Measurements from ENCODE around the gene URB2. TPM values are rescaled to one million over a fixed set of nuclear protein-coding genes. Genes with fewer than 3 reads are reported as not detected.

URB2 gene
- total and polyA plus RNA-seq, 4 donors, result 6.5 to 11.0 (median 8.0) TPM

DNA sequence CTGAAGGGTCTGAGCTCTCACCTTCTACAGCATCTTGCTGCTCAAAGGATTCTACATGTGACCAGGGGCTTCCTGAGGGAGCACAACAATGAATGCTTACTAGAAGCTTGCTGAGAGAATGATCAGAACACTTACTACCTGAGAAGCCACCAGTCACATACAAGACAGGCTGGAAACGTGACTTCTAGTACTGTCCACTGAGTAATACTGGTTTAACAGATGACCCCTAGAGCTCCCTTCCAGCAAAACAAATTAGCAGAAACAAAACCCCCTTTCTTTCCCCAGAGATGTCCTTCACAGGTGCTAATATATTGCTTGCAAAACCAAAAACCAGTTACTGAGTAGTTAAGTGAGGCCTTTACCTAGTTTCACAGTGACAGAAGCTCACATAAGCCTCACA, 2.2 kb upstream of the URB2 start:
- WGBS (ENCODE audit: insufficient coverage), result 71% methylated on average over 1 of the region's 1 CpG
- H3K9me3 ChIP-seq (ENCODE audit: control insufficient read depth, insufficient read depth, low read length), result no peaks in the 10 kb centered on the region
- no peaks in the 10 kb centered on the region for H3K27me3 ChIP-seq (ENCODE audit: control insufficient read depth, insufficient read depth, low read length)
- peaks cover 16% of the 10 kb centered on the region for H3K4me1 ChIP-seq (ENCODE audit: control insufficient read depth, insufficient read depth, low read length)
- H3K36me3 ChIP-seq (ENCODE audit: control insufficient read depth, insufficient read depth, low read length), result no peaks in the 10 kb centered on the region
- no peak for DNase-seq (ENCODE audit: low read depth in 4 of 6, low spot score in 6 of 6)
- H3K27ac ChIP-seq (ENCODE audit: low read depth, low read length), result no peak overlapping the region
- no peak overlapping the region for H3K4me3 ChIP-seq (ENCODE audit: low read depth, low read length)

DNA sequence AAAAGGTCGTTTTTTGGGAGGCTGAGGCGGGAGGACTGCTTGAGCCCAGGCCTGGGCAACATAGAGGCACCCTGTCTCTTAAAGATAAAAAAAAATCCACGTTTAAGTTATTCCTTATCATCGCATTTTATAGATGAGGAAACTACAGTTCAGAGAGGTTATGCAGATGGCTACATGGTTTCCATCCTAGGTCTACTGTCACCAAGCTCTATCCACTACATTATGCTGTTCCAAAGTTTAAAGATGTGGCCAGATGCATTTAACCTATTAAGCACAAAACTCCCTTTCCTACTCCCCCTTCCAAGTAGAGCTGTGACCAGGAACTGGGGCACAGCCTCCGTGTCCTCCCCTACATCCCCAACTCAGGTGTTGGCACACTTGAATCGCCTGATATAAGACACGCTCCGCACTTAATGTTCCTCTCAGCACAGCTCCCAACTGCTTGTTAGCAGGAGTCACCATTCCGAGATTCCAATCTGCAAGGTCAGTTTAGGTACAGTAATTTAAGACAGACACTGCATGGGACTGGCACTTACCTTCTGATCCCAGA, 1.5 kb upstream of the URB2 start:
- no peaks in the 10 kb centered on the region for H3K9me3 ChIP-seq (ENCODE audit: control insufficient read depth, insufficient read depth, low read length)
- H3K27me3 ChIP-seq (ENCODE audit: control insufficient read depth, insufficient read depth, low read length), result no peaks in the 10 kb centered on the region
- H3K36me3 ChIP-seq (ENCODE audit: control insufficient read depth, insufficient read depth, low read length), result no peaks in the 10 kb centered on the region
- DNase-seq (ENCODE audit: low read depth in 4 of 6, low spot score in 6 of 6), result peak in 1 of 6 donors; percentile 0
- no peak overlapping the region for H3K27ac ChIP-seq (ENCODE audit: low read depth, low read length)
- H3K4me3 ChIP-seq (ENCODE audit: low read depth, low read length), result peak overlapping the region; percentile 83
- H3K4me1 ChIP-seq (ENCODE audit: control insufficient read depth, insufficient read depth, low read length), result peaks cover 16% of the 10 kb centered on the region
- WGBS (ENCODE audit: insufficient coverage), result 9% methylated on average over 5 of the region's 9 CpGs

DNA sequence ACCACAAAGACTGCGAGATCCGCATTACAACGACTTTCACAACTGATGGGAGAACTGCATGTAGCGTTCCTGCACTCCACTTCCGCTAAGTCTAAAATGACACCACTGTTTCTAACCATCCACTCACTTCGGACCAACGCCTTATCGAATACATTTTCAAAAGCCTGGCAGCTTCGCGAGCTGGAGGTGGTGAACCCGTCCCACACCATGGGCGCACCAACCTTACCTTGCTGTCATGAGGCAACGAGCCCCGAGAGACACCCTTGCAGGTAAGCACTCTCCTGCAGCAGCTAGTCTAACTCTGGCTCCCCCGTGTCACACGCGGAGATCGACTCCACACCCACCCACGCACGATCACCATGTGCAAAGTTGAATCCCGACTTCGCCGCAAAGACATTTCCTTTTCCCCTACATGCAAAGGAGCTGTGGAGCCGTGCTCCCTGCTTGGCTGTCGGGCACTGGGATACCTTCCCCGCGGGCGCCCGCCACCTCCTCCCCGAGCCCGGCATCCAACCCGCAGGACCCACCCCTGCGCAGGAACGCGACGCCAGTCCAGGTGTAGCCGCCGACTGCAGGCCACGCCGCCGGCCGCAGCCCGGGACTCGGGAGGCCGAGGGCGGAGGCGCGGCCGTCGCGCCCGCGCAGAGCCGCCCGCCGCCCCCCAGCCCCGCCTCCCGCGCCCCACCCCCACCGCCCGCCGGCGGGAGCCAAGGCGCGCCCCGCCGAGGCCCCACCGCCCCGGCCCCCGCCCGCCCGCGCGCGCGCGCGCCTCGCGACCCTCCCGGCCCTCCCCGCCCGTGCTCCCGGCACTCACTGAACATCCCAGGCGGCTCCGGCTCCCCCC, 754 bp upstream of the URB2 start:
- DNase-seq (ENCODE audit: low read depth in 4 of 6, low spot score in 6 of 6), result peak in 3 of 6 donors; percentile 3 to 36 (median 19)
- Histone ChIP-seq H3K36me3 (ENCODE audit: control insufficient read depth, insufficient read depth, low read length) (no peaks in the 10 kb centered on the region), H3K4me3 (ENCODE audit: low read depth, low read length) (peak overlapping the region; percentile 92), H3K9me3 (ENCODE audit: control insufficient read depth, insufficient read depth, low read length) (no peaks in the 10 kb centered on the region), H3K27me3 (ENCODE audit: control insufficient read depth, insufficient read depth, low read length) (no peaks in the 10 kb centered on the region), H3K4me1 (ENCODE audit: control insufficient read depth, insufficient read depth, low read length) (peaks cover 16% of the 10 kb centered on the region), H3K27ac (ENCODE audit: low read depth, low read length) (peak overlapping the region; percentile 47)
- 0% methylated on average over 56 of the region's 86 CpGs for WGBS (ENCODE audit: insufficient coverage)

DNA sequence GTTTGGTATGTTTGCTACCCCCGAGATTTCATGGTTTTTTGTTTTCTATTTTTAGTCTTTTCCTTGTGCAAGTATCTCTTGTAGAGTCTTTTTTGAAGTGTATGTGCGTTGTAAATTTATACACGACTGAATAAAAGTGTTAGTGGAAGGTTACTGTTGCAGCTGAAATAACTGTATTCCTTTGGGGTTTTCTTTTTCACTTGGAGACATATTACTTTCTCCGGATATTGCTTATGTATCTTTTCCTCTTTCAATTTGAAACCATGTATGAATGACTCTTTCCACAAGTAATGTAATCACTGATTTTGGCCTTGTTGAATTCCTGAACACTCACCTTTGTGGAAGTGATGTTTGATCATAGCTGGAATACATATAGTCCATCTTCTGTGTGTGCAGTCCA, 956 bp downstream of the URB2 start:
- Histone ChIP-seq H3K4me3 (ENCODE audit: low read depth, low read length) (peak overlapping the region; percentile 92), H3K27me3 (ENCODE audit: control insufficient read depth, insufficient read depth, low read length) (no peaks in the 10 kb centered on the region), H3K27ac (ENCODE audit: low read depth, low read length) (no peak overlapping the region), H3K36me3 (ENCODE audit: control insufficient read depth, insufficient read depth, low read length) (no peaks in the 10 kb centered on the region), H3K4me1 (ENCODE audit: control insufficient read depth, insufficient read depth, low read length) (peaks cover 16% of the 10 kb centered on the region), H3K9me3 (ENCODE audit: control insufficient read depth, insufficient read depth, low read length) (no peaks in the 10 kb centered on the region)
- no peak for DNase-seq (ENCODE audit: low read depth in 4 of 6, low spot score in 6 of 6)
- WGBS (ENCODE audit: insufficient coverage), result 0% methylated on average over 1 of the region's 4 CpGs

DNA sequence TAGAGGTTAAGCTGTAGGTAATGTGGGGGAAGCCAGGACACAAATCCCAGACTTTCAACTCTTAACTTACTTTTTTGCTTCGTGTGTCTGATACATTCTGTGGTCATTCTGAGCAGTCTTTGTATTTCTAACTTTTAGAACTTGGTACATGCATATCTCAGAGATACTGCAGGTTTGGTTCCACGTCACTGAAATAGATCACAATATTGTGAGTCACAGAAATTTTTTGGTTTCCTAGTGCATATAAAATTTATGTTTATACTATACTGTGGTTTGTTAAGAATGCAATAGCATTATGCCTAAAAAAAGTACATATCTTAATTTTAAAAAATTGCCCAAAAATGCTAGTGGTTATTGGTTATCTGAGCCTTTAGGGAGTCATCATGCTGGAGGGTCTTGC, 3.2 kb downstream of the URB2 start:
- Histone ChIP-seq H3K36me3 (ENCODE audit: control insufficient read depth, insufficient read depth, low read length) (peaks cover 3% of the 10 kb centered on the region), H3K4me3 (ENCODE audit: low read depth, low read length) (no peak overlapping the region), H3K4me1 (ENCODE audit: control insufficient read depth, insufficient read depth, low read length) (peaks cover 15% of the 10 kb centered on the region), H3K27me3 (ENCODE audit: control insufficient read depth, insufficient read depth, low read length) (no peaks in the 10 kb centered on the region), H3K9me3 (ENCODE audit: control insufficient read depth, insufficient read depth, low read length) (no peaks in the 10 kb centered on the region), H3K27ac (ENCODE audit: low read depth, low read length) (no peak overlapping the region)
- no CpG with 5 or more reads among the region's 2 CpGs for WGBS (ENCODE audit: insufficient coverage)
- no peak for DNase-seq (ENCODE audit: low read depth in 4 of 6, low spot score in 6 of 6)

DNA sequence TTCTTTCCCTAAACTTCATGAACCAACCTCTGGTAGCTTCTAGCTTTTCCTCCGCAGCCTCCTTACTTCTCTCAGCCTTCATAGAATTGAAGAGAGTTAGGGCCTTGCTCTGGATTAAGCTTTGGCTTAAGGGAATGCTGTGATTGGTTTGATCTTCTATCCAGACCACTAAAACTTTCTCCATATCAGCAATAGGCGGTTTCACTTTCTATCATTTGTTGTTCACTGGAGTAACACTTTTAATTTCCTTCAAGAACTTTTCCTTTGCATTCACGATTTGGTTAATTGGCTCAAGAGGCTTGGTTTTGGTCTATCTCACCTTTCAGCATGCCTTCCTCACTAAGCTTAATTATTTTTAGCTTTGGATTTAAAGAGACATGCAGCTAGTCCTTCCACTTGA, 5.1 kb downstream of the URB2 start:
- Histone ChIP-seq H3K27me3 (ENCODE audit: control insufficient read depth, insufficient read depth, low read length) (no peaks in the 10 kb centered on the region), H3K4me1 (ENCODE audit: control insufficient read depth, insufficient read depth, low read length) (peaks cover 4% of the 10 kb centered on the region), H3K4me3 (ENCODE audit: low read depth, low read length) (no peak overlapping the region), H3K9me3 (ENCODE audit: control insufficient read depth, insufficient read depth, low read length) (no peaks in the 10 kb centered on the region), H3K27ac (ENCODE audit: low read depth, low read length) (no peak overlapping the region), H3K36me3 (ENCODE audit: control insufficient read depth, insufficient read depth, low read length) (peaks cover 20% of the 10 kb centered on the region)
- no CpG with 5 or more reads among the region's 3 CpGs for WGBS (ENCODE audit: insufficient coverage)
- no peak for DNase-seq (ENCODE audit: low read depth in 4 of 6, low spot score in 6 of 6)

DNA sequence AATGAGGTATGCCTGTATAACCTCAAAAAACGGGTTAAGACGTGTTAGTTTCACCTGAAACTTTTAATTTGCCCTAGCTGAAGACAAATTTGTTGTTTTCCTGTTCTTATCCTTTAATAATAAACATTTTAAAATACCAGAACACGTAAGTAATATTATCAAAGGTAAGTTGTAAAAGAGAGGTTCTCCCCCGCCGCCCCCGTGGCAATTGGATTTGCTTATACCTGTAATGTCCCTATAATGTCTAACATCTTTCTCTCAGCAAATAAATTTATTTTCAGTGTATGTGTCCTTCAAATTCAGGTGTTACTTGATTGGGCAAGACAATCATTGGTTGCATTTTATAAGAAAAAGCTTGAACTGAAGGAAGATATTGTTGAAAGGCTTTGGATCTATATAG, 5.9 kb downstream of the URB2 start:
- no peak for DNase-seq (ENCODE audit: low read depth in 4 of 6, low spot score in 6 of 6)
- H3K27ac ChIP-seq (ENCODE audit: low read depth, low read length), result no peak overlapping the region
- peaks cover 29% of the 10 kb centered on the region for H3K36me3 ChIP-seq (ENCODE audit: control insufficient read depth, insufficient read depth, low read length)
- no peaks in the 10 kb centered on the region for H3K9me3 ChIP-seq (ENCODE audit: control insufficient read depth, insufficient read depth, low read length)
- H3K4me3 ChIP-seq (ENCODE audit: low read depth, low read length), result no peak overlapping the region
- no peaks in the 10 kb centered on the region for H3K27me3 ChIP-seq (ENCODE audit: control insufficient read depth, insufficient read depth, low read length)
- no CpG with 5 or more reads among the region's 6 CpGs for WGBS (ENCODE audit: insufficient coverage)
- H3K4me1 ChIP-seq (ENCODE audit: control insufficient read depth, insufficient read depth, low read length), result no peaks in the 10 kb centered on the region

DNA sequence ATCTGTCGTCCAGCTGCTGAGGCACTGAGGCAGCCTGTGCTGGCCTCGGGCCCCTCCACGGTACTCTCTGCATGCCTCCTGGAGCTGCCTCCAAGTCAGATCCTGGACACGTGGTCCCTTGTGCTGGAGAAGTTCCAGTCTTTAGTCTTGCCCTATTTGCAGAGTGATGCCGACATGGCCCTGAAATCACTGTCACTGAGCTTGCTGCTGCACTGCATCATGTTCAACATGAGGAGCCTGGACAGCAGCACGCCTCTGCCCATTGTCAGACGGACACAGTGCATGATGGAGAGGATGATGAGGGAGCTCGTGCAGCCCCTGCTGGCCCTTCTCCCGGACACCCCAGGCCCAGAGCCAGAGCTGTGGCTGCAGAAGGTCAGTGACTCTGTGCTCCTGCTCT, 10.0 kb downstream of the URB2 start:
- Histone ChIP-seq H3K4me1 (ENCODE audit: control insufficient read depth, insufficient read depth, low read length) (no peaks in the 10 kb centered on the region), H3K36me3 (ENCODE audit: control insufficient read depth, insufficient read depth, low read length) (peaks cover 42% of the 10 kb centered on the region), H3K27ac (ENCODE audit: low read depth, low read length) (no peak overlapping the region), H3K27me3 (ENCODE audit: control insufficient read depth, insufficient read depth, low read length) (no peaks in the 10 kb centered on the region), H3K4me3 (ENCODE audit: low read depth, low read length) (no peak overlapping the region), H3K9me3 (ENCODE audit: control insufficient read depth, insufficient read depth, low read length) (no peaks in the 10 kb centered on the region)
- 92% methylated on average over 9 of the region's 9 CpGs for WGBS (ENCODE audit: insufficient coverage)
- DNase-seq (ENCODE audit: low read depth in 4 of 6, low spot score in 6 of 6), result no peak

DNA sequence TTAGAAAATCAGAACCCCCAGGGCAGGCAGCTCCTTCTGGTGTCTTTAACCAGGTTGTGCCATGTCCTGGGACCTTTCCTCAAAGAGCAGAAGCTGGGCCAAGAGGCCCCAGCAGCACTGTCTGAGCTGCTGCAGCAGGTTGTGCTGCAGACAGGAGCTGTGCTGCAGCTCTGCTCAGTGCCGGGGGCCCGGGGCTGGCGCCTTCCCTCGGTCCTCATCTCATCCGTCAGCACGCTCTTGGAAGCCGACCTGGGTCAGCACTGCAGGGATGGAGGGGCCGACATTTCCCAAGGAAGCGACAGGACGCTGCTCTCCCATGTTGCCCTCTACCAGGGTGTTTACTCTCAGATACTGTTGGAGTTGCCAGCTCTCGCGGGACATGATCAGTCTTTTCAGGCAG, 11.7 kb downstream of the URB2 start:
- Histone ChIP-seq H3K27me3 (ENCODE audit: control insufficient read depth, insufficient read depth, low read length) (no peaks in the 10 kb centered on the region), H3K4me3 (ENCODE audit: low read depth, low read length) (no peak overlapping the region), H3K9me3 (ENCODE audit: control insufficient read depth, insufficient read depth, low read length) (no peaks in the 10 kb centered on the region), H3K4me1 (ENCODE audit: control insufficient read depth, insufficient read depth, low read length) (no peaks in the 10 kb centered on the region), H3K27ac (ENCODE audit: low read depth, low read length) (no peak overlapping the region), H3K36me3 (ENCODE audit: control insufficient read depth, insufficient read depth, low read length) (peaks cover 45% of the 10 kb centered on the region)
- no peak for DNase-seq (ENCODE audit: low read depth in 4 of 6, low spot score in 6 of 6)
- 94% methylated on average over 12 of the region's 12 CpGs for WGBS (ENCODE audit: insufficient coverage)

DNA sequence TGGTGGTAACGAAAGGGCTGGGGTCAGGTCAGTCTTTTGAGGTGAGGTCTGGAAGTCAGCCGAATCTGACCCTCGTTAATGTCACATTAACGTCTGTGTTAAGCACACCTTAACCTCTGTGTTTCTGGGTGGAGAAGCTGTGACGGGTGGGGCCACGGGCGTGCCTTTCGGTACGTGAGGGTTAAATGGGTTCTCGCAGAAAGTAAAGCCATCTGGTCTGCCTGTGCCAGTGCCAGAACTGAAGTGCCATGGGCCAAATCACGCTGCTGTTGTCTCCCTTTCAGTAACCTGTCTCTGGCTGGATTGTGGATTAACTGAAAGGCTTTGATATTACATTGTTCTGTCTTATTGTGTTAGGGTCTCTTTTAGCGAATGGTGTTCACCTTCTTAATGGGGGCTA, 14.4 kb downstream of the URB2 start:
- DNase-seq (ENCODE audit: low read depth in 4 of 6, low spot score in 6 of 6), result peak in 2 of 6 donors; percentile 34 to 71
- WGBS (ENCODE audit: insufficient coverage), result 76% methylated on average over 10 of the region's 12 CpGs
- H3K36me3 ChIP-seq (ENCODE audit: control insufficient read depth, insufficient read depth, low read length), result peaks cover 46% of the 10 kb centered on the region

More for the DNA sequence above, 14.4 kb downstream of the URB2 start:
- Histone ChIP-seq H3K9me3 (ENCODE audit: control insufficient read depth, insufficient read depth, low read length) (no peaks in the 10 kb centered on the region), H3K27ac (ENCODE audit: low read depth, low read length) (no peak overlapping the region), H3K27me3 (ENCODE audit: control insufficient read depth, insufficient read depth, low read length) (no peaks in the 10 kb centered on the region), H3K4me3 (ENCODE audit: low read depth, low read length) (no peak overlapping the region), H3K4me1 (ENCODE audit: control insufficient read depth, insufficient read depth, low read length) (no peaks in the 10 kb centered on the region)
